GM13977 (cell line): ENCODE measurements around the gene MAML1.

Experiments used
- DNase-seq: peaks from one replicate; pipeline ENCODE4 v3.0.0; 2012; ENCODE audit warnings: low spot score
- CTCF ChIP-seq: IDR thresholded peaks from 2 replicates; pipeline ENCODE4 v1.5.1; 2012; ENCODE audit warnings: mild to moderate bottlenecking, control low read depth; ENCODE audit not compliant: insufficient read depth; ENCODE audit errors: extremely low read depth, missing control alignments
- in situ Hi-C: fragments of 300-500 bp; cut with MboI; formaldehyde crosslinking; loops from one replicate; pipeline ENCODE4 v1.12.0; 2022; ENCODE audit warnings: low sequenced_read_pairs, low pct_unique_long_range_greater_than_20kb, mixed read lengths, inconsistent platforms; ENCODE audit not compliant: unreplicated experiment

MAML1 gene

GRCh38 chr5:179698935-179699615 is 33.5 kb upstream of the MAML1 start, which contains the start of gene CANX:
Gene CANX (plus strand): TSS chr5:179698967. CDS start chr5:179705682, 6,715 bp downstream.
- in situ Hi-C loops: no loop called here
- DNase-seq: no peak

GRCh38 chr5:179699616-179700237 is 32.9 kb upstream of the MAML1 start:
- no peak for TF ChIP-seq CTCF
- peak; percentile 54 for DNase-seq
- in situ Hi-C loops: no loop called here

More at GRCh38 chr5:179698935-179699615, 33.5 kb upstream of the MAML1 start, which contains the start of gene CANX:
- TF ChIP-seq CTCF: no peak

DNA sequence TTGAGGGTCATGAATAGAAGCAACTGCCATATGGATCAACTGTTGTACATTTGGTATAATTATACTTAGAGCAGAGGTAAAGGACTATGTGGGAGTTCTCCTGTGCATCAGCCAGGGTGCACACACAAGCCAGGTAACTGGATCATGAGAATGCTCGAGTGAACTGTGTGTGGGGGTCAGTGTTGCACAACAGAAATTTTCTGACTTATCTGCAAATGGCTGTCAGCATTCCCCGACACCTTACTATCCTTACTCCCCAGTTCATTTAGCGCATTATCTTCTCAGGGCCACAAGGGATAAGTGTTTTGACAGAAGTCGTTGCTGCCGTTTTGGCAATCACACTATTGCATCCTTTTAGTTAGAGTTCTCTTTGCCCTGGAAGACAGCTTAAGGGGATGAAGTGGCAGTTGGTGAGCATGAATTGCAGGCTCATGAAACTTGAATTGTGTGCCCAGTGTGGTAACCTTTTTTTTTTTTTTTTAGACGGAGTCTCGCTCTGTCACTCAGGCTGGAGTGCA is 32.2 kb upstream of the MAML1 start:
- TF ChIP-seq CTCF: no peak
- DNase-seq: no peak
- in situ Hi-C loops: no loop called here

GRCh38 chr5:179716286-179716685 is 16.3 kb upstream of the MAML1 start:
- TF ChIP-seq CTCF: no peak

DNA sequence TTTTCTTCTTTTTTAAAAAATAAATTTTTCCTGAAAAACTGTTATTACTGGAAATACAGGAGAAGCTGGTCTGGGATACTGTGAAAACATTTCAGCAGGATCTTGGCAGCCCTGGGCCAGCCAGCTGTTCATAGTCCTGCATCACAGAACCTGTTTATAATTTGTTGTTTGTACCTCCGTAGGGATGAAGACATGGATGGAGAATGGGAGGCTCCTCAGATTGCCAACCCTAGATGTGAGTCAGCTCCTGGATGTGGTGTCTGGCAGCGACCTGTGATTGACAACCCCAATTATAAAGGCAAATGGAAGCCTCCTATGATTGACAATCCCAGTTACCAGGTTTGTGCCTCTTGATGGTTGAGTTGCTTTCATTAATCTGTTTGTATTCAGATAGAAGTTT is 12.4 kb upstream of the MAML1 start:
- no peak for TF ChIP-seq CTCF
- in situ Hi-C loops: no loop called here
- DNase-seq: no peak

More at GRCh38 chr5:179716286-179716685, 16.3 kb upstream of the MAML1 start:
- no peak for DNase-seq
- in situ Hi-C loops: no loop called here

GRCh38 chr5:179724163-179724562 is 8.5 kb upstream of the MAML1 start:
- TF ChIP-seq CTCF: no peak
- in situ Hi-C loops: no loop called here
- no peak for DNase-seq
